Mucosa of descending colon (tissue), 3 donors: ENCODE results near the gene CDC42BPG. TPM values are rescaled to one million over a fixed set of nuclear protein-coding genes. Genes with fewer than 3 reads are reported as not detected.

Experiments
- ATAC-seq: fragments of 200-7000 bp; cut with Tn5 transposase; one replicate; pipeline ENCODE4 v1.9.1; 2020; ENCODE audit warnings: mild to moderate bottlenecking, moderate library complexity
- DNase-seq, 3 donors: peaks; one replicate each; pipeline ENCODE4 v3.0.0-alpha.2; 2020
- H3K36me3 ChIP-seq: fragments of 200-600 bp; one replicate; pipeline ENCODE4 v1.8.0; 2021; ENCODE audit warnings: low read depth, mild to moderate bottlenecking
- H3K4me1 ChIP-seq: fragments of 200-600 bp; one replicate; pipeline ENCODE4 v1.8.0; 2021; ENCODE audit warnings: low read depth, mild to moderate bottlenecking
- H3K4me3 ChIP-seq: fragments of 200-600 bp; one replicate; pipeline ENCODE4 v1.8.0; 2021; ENCODE audit warnings: mild to moderate bottlenecking
- H3K9me3 ChIP-seq: fragments of 200-600 bp; one replicate; pipeline ENCODE4 v1.8.0; 2021; ENCODE audit warnings: mild to moderate bottlenecking
- intact Hi-C, 2 donors: fragments of 100-400 bp; cut with DNase I in 1 of 2; cut with micrococcal nuclease in 1 of 2; formaldehyde crosslinking; loops; one replicate each; pipeline versions ENCODE4 v1.11.0 to v1.11.1; 2022; cut with DNase I, micrococcal nuclease
- total RNA-seq, 3 donors: library from RNA; stranded (reverse); fragmentation: NEBNext Ultra II Directional in 2 of 3; extraction: Animal tissue kit (Norgen Biotek cat#: 25700) in 2 of 3; gene quantifications; one replicate each; pipeline versions ENCODE4 v1.2.1 to v1.2.4, GENCODE V29; 2021 to 2023
- TF ChIP-seq, protein P1 (sequence below): fragments of 200-600 bp; IDR thresholded peaks from one replicate; pipeline ENCODE4 v1.8.0; 2022; ENCODE audit warnings: antibody characterized with exemption, mild to moderate bottlenecking
- donor health status: DM: no; HTN: no; CAD: no; lungs with moderate emphysema.
- donor health status: DM: no; HTN: no; CAD: no.
- donor health status: DM: no; HTN: yes; CAD: no.

Gene CDC42BPG
- total RNA-seq, 3 donors from 2014 or later: 24.3 to 73.1 (median 32.3) TPM

DNA sequence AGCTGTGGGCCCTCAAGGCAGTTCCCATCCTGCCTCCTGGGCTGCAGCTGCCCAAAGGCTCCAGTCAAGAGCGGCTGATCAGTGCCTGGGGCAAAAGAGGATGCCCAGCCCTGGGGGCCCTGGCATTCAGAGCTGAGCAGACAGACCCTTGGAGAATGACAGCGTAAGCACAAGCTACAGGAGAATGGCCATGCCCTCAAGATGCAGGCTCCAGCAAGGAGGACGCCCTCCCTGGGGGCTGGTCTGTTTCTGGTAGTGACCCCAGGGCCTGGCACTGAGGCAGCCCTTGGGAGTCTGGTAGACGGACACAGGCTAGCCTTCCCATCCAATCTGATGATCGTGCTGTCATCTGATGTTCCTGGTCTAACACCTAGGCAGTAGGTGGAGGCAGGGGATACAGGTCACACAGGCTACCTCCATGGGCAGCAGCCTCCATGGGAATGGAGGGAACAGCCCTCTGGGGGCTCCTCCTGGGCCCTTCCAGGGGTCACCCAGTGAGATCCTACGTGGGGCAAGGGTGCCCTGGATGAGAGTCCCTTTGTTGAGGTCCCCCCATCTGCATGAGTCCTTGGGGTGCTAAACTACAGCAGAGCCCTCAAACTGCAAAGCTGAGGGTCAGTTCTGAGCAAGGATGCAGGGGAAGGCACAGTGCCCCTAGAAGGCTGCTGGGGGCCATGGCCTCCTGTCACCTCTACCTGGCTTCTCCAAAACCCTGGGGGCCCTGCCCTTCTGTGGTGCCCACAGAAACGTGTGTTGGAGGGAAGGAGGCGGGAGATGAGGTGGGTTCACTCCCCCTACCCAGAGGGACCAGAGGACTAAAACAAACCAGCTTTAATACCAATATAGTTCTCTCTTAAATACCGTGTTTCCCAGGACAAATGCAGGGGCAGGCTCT, 55.9 kb downstream of the CDC42BPG start:
- intact Hi-C loops: no loop called here
- Histone ChIP-seq H3K4me1 (peaks cover 16% of the 10 kb centered on the region), H3K4me3 (no peak overlapping the region), H3K9me3 (no peaks in the 10 kb centered on the region), H3K36me3 (no peaks in the 10 kb centered on the region)
- TF ChIP-seq, protein P1, sequence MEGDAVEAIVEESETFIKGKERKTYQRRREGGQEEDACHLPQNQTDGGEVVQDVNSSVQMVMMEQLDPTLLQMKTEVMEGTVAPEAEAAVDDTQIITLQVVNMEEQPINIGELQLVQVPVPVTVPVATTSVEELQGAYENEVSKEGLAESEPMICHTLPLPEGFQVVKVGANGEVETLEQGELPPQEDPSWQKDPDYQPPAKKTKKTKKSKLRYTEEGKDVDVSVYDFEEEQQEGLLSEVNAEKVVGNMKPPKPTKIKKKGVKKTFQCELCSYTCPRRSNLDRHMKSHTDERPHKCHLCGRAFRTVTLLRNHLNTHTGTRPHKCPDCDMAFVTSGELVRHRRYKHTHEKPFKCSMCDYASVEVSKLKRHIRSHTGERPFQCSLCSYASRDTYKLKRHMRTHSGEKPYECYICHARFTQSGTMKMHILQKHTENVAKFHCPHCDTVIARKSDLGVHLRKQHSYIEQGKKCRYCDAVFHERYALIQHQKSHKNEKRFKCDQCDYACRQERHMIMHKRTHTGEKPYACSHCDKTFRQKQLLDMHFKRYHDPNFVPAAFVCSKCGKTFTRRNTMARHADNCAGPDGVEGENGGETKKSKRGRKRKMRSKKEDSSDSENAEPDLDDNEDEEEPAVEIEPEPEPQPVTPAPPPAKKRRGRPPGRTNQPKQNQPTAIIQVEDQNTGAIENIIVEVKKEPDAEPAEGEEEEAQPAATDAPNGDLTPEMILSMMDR: no peak
- no peak for ATAC-seq
- peak in 1 of 3 donors; percentile 44 for DNase-seq

DNA sequence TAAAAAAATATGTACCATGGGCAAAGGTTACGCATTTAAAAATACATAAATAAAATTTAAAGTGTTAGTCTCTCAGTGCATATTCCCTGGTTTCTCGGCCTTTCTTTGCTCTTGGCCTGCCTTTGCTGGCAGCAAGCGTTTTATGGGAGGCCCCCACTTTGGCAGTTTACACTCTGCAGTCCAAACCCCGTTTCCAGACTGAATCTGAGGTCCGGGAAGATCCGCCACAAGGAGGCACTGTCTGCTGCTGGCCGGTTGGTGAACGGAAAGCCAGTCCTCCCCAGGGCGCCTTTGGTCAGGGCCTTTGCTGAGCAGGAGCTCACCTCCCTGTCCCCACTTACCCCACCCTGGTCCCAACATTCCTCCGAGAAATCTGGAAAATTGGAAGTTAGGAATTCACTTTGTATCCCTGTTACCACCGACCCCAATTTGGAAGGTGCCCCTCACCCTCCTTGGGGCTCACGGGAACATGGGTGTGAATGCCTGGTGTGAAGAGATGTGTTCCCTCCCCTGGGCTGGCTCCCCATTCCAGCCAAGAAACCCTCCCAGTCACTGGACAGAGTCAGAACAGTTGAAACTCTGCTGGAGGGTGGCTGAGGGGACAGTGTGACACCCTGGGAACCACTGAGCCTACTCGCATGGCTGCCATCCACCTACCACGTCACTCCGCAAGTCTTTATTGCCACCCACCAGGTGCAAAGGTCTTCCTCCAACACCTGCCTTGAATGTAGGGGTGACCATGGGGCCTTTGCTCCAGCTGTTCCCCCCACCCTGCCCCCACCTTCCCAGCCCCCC, 56.7 kb downstream of the CDC42BPG start:
- TF ChIP-seq, protein P1: peak; percentile 55
- Histone ChIP-seq H3K36me3 (no peaks in the 10 kb centered on the region), H3K4me1 (peaks cover 16% of the 10 kb centered on the region), H3K9me3 (no peaks in the 10 kb centered on the region), H3K4me3 (no peak overlapping the region)
- intact Hi-C loops: no loop called here
- peak; percentile 75 to 90 (median 85) for DNase-seq
- ATAC-seq: peak; percentile 81

DNA sequence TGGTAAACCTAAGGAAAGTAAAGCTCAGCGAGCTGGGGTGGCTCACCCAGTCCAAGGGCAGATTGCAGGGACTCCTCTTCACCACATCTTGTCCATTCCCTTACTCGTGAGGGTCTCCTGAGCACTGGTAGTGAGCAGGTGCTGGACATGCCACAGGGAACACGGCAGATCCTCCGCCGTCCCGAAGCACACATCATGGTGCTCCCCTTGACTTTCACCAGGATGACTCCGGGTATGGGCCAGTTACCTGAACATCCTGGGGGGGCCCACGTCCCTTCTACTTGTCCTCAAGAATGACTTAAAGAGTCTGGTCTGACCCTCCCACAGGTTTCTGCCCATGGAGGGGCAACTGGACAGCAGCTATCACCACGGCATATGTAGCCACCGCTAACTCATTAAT, 58.1 kb downstream of the CDC42BPG start:
- TF ChIP-seq, protein P1: no peak
- Histone ChIP-seq H3K4me3 (no peak overlapping the region), H3K4me1 (peaks cover 16% of the 10 kb centered on the region), H3K36me3 (no peaks in the 10 kb centered on the region), H3K9me3 (no peaks in the 10 kb centered on the region)
- ATAC-seq (no peak), DNase-seq (peak in 1 of 3 donors; percentile 35)
- intact Hi-C loops: no loop called here

- no peaks in the 10 kb centered on the region for H3K36me3 ChIP-seq
- H3K4me1 ChIP-seq: peaks cover 18% of the 10 kb centered on the region
- DNase-seq (no peak), ATAC-seq (peak; percentile 78)
- TF ChIP-seq, protein P1: no peak
- no peak overlapping the region for H3K4me3 ChIP-seq
- H3K9me3 ChIP-seq: no peaks in the 10 kb centered on the region
- intact Hi-C loops: no loop called here
These were observed 59.5 kb downstream of the CDC42BPG start for GRCh38 chr11:64784813-64785581.
